GM10248 (cell line): Measurements from ENCODE around the gene TEX13C.
"Not testable (repeated sequence)": the region's sequence is repeated elsewhere in the genome, so short reads cannot be mapped to it uniquely, and the experiment has no call there.

Experiments
- CTCF ChIA-PET: fragments of 300-600 bp; sonication (Branson Sonifier 250); formaldehyde crosslinking; extraction: SDS; loops from one replicate; lab custom pipeline; 2021; ENCODE audit warnings: antibody characterized with exemption; lab: Yijun Ruan, JAX
- POLR2A ChIA-PET: fragments of 350-650 bp; sonication (Branson Sonifier 250); formaldehyde crosslinking; extraction: SDS; loops from one replicate; lab custom pipeline; 2020; ENCODE audit warnings: antibody characterized with exemption; lab: Yijun Ruan, JAX
- DNase-seq: peaks from one replicate; pipeline ENCODE4 v3.0.0; 2012; ENCODE audit errors: extremely low spot score
- TF ChIP-seq, protein P1 (sequence below): IDR thresholded peaks from 2 replicates; pipeline ENCODE4 v1.5.1; 2012; ENCODE audit warnings: mild to moderate bottlenecking, low read depth; ENCODE audit errors: extremely low read depth, missing control alignments, control extremely low read depth

TEX13C gene

DNA sequence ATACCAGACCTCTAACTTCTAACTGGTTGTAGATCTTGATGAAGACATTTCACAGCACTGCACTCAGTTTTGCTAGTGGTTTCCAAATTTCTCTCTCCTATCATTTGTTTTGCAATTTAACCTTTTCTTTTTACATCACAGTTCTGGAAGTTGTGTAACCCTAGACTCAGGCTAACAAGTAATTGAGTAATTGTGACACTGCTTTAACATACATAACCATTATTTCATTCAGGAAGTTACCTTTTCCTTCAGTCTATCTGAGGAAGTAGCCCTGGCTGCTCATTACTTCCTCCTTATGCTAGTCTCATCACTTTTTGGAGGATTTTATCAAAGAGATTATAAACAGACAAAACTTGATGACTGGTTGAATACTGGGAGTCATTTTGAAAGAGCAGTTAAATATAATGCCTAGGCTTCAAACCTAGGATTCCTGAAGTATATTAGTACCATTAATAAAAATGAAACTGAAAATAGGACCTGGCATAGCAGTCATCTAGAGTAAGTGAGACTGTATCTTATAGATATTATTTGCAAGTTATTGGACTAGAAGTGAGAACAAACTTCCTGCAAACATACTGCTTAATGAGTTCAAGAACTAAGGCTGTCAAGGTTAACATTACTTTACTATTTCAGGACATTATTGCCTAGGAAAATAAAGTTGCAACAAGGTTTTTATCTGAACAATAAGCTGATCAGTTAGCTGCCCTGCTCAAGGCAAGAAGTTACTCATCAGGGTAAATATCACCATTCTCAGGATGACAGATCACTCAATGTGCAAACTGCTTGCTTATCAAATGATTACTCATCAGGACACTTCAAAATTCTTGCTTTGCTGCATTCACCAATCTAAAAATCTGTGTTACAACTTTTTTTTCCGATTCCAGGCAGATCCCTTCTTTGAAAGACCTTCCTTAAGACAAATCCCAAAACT, 25.6 kb upstream of the TEX13C start:
- TF ChIP-seq, protein P1, sequence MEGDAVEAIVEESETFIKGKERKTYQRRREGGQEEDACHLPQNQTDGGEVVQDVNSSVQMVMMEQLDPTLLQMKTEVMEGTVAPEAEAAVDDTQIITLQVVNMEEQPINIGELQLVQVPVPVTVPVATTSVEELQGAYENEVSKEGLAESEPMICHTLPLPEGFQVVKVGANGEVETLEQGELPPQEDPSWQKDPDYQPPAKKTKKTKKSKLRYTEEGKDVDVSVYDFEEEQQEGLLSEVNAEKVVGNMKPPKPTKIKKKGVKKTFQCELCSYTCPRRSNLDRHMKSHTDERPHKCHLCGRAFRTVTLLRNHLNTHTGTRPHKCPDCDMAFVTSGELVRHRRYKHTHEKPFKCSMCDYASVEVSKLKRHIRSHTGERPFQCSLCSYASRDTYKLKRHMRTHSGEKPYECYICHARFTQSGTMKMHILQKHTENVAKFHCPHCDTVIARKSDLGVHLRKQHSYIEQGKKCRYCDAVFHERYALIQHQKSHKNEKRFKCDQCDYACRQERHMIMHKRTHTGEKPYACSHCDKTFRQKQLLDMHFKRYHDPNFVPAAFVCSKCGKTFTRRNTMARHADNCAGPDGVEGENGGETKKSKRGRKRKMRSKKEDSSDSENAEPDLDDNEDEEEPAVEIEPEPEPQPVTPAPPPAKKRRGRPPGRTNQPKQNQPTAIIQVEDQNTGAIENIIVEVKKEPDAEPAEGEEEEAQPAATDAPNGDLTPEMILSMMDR = no peak
- CTCF ChIA-PET = no interaction called here
- POLR2A ChIA-PET = no interaction called here
- DNase-seq = no peak

DNA sequence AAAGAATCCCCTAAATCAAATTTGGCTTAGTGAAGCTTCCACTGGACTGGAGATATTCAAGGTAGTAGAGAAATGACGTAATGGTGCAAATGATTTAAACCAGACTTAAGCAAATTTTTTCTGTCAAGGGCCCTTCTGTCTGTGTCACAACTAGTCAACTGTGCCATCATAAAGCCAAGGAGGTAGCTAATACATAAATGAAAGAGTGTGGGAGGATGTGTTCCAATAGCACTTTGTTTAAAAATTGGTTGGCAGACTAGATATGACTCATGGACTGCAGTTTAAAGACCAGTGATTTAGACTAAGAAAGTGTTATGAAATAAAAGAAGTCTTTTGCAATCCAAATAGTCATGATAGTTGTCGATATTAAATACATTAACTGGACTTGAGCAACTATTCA, 24.3 kb upstream of the TEX13C start:
- no peak for DNase-seq
- CTCF ChIA-PET = no interaction called here
- TF ChIP-seq, protein P1 = no peak
- POLR2A ChIA-PET = no interaction called here

DNA sequence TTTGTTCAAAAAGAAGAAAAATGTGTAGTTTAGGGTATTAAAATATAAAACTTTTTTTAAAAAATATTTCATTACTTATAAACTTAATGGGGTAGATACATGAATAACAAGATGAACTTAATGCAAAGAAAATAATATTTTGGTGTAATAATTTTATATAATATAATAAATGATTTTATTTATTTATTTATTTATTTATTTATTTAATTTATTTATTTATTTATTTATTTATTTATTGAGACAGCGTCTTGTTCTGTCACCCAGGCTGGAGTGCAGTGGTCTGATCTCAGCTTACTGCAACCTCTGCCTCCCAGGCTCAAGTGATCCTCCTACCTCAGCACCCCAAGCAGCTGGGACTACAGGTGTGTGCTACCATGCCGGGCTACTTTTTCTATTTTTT, 20.8 kb upstream of the TEX13C start:
- ChIA-PET POLR2A (no interaction called here), CTCF (no interaction called here)
- DNase-seq = no peak
- TF ChIP-seq, protein P1 = no peak

DNA sequence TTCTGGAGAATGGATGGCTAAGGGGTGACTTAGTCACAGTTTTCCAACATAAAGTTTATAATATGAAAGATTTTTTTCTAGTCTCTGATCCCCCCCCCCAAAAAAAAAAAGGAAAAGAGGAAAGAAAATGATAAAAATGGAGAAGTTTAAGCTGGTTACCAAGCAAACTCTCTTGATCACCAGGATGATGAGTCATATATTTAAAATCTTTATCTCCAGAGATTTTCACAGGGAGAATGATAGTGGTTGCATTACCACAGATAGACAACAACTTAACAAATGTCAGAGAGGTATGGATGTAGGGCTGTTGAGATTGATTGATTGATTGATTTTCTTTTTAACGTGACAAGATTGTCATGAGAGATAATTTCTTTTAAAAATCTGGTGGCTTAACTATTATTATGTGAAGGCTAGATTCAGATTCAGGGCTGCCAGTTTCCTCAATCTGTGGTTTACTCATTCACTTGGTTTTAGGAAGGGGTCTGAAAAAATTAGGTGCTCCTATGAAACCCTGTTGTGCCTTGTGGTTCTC, 13.3 kb upstream of the TEX13C start:
- ChIA-PET POLR2A (no interaction called here), CTCF (no interaction called here)
- no peak for DNase-seq
- TF ChIP-seq, protein P1 = no peak

DNA sequence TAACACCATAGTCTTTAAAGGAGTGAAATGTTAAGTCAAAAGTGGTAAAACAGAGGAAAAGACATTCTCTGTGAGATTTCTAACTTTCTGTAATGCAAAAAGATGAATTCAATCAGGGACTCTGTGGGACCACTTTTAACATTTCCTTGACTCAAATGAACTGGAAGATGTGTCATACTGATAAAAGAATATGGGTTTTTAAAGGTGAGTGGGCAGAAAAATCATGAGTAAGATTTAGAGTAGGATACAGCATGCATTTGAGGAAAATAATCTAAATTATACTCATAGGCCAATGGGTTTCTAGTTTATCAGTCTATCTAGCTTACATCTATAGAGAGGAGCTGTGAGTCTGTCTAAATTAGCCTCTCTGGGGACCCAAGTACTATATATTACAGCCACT, 11.0 kb upstream of the TEX13C start:
- TF ChIP-seq, protein P1 = no peak
- DNase-seq = no peak
- ChIA-PET POLR2A (no interaction called here), CTCF (no interaction called here)

DNA sequence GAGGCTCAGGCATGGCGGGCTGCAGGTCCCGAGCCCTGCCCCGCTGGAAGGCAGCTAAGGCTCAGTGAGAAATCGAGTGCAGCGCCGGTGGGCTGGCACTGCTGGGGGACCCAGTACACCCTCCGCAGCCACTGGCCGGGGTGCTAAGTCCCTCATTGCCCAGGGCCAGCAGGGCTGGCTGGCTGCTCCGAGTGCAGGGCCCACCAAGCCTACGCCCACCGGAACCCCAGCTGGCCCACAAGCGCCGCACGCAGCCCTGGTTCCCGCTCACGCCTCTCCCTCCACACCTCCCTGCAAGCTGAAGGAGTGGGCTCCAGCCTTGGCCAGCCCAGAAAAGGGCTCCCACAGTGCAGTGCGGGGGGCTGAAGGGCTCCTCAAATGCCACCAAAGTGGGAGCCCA, 505 bp upstream of the TEX13C start:
- DNase-seq, CTCF ChIA-PET: not testable (repeated sequence)

DNA sequence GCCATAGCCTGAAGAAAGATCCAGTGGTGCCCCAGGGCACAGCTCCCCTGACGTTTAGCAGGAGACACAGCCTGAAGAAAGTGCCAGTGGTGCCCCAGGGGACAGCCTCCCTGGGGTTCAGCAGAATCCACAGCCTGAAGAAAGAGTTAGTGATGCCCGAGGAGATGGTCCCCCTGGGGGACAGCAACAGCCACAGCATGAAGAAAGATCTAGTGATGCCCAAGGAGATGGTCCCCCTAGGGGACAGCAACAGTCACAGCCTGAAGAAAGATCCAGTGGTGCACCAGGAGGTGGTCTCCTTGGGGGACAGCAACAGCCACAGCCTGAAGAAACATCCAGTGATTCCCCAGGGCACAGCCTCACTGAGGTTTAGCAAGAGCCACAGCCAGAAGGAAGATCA, 2.8 kb downstream of the TEX13C start:
- TF ChIP-seq, protein P1 = no peak
- ChIA-PET POLR2A (no interaction called here), CTCF (no interaction called here)
- no peak for DNase-seq

More for the DNA sequence above, 505 bp upstream of the TEX13C start:
- POLR2A ChIA-PET = not testable (repeated sequence)
